SK-N-MC (cell line): ENCODE results near the gene PALB2.

Experiments used
- EZH2 ChIP-seq: fragments of 200-600 bp; sonication (generic); IDR thresholded peaks from one replicate; pipeline ENCODE4 v1.6.1; 2017; ENCODE audit warnings: antibody characterized with exemption
- FOXP2 ChIP-seq: optimal IDR thresholded peaks from 2 replicates; pipeline ENCODE3; 2011; ENCODE audit warnings: mild to moderate bottlenecking, moderate library complexity; ENCODE audit not compliant: insufficient read depth; ENCODE audit errors: extremely low read length, control extremely low read depth
- POLR2AphosphoS5 ChIP-seq: IDR thresholded peaks from 2 replicates; pipeline ENCODE4 v1.6.1; 2012; ENCODE audit warnings: mild to moderate bottlenecking, low read depth, low read length, borderline replicate concordance

DNA sequence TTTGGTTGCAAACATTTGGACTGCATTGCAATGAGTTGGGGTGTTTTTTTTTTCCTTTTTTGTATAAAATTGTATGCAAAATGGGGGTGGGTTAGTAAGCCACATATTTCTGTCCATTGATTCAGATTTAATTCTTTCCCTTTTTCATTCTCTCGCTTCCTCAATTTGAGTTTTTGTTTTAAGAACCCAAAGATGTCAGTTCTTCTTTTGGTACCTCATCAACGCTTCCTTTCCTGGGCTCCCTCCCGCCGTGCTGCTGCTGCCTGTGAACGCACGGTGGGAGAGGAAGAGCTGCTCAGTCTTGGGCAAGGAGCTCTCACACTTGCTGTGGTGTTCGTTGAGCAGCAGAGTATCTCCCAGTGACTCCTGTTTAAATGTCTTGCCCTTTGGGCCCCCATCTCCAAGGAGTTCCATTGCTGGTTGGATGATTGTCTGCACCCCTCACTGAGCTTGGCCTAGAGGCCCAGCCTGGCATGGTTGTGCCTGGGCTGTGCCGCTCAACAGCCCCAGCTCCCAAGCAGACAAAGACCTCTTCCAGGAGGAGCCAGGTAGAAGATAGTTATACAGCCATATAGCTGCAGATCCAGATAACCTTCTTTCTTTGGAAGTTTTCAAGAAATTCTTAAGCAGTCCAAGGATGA, 70.0 kb downstream of the PALB2 start:
- TF ChIP-seq POLR2AphosphoS5 = no peak
- TF ChIP-seq EZH2 = no peak
- TF ChIP-seq FOXP2 = no peak
